H1 (cell line): ENCODE measurements around the gene ZDHHC24. TPM values are rescaled to one million over a fixed set of nuclear protein-coding genes. Genes with fewer than 3 reads are reported as not detected.

Experiments used
- CTCF ChIA-PET: fragments of 300-600 bp; sonication (Branson Sonifier 250); formaldehyde crosslinking; loops from one replicate; lab custom pipeline; 2021; ENCODE audit not compliant: partially characterized antibody; lab: Charles Lee
- POLR2A ChIA-PET: fragments of 300-600 bp; sonication (Branson Sonifier 250); formaldehyde crosslinking; loops from one replicate; lab custom pipeline; 2021; ENCODE audit warnings: inconsistent platforms; ENCODE audit not compliant: partially characterized antibody; lab: Charles Lee
- DNase-seq, 2 experiments: peaks; one replicate each; pipeline versions ENCODE4 v3.0.0 to v3.0.0-alpha.2; 2010 to 2022; ENCODE audit warnings: low spot score in 2 of 2, low read depth in 1 of 2, mixed read lengths in 1 of 2
- FAIRE-seq: peaks from 2 replicates; lab custom pipeline; 2011; peaks lifted over from hg19 to GRCh38; lab: Jason Lieb, UNC
- H2AFZ ChIP-seq: 2 replicates; pipeline ENCODE4 v1.8.1; 2012; ENCODE audit warnings: low read length, inconsistent platforms
- H2AK5ac ChIP-seq: 2 replicates; pipeline ENCODE4 v1.6.1; 2013; ENCODE audit warnings: low read depth, low read length
- H2BK120ac ChIP-seq: replicated peaks from 2 replicates; pipeline ENCODE3; 2013; ENCODE audit warnings: low read depth, low read length, inconsistent platforms
- H2BK12ac ChIP-seq: 2 replicates; pipeline ENCODE4 v1.6.1; 2013; ENCODE audit warnings: low read depth, low read length
- H2BK15ac ChIP-seq: 2 replicates; pipeline ENCODE4 v1.6.1; 2013; ENCODE audit warnings: low read length
- H2BK20ac ChIP-seq: 2 replicates; pipeline ENCODE4 v1.6.1; 2013; ENCODE audit warnings: low read length
- H2BK5ac ChIP-seq: 2 replicates; pipeline ENCODE4 v1.6.1; 2013; ENCODE audit warnings: low read depth, low read length
- H3K14ac ChIP-seq: 2 replicates; pipeline ENCODE4 v1.6.1; 2013; ENCODE audit warnings: inconsistent platforms; ENCODE audit not compliant: insufficient read length
- H3K18ac ChIP-seq: 2 replicates; pipeline ENCODE4 v1.6.1; 2013; ENCODE audit warnings: low read length; ENCODE audit errors: extremely low read depth
- H3K23ac ChIP-seq: 2 replicates; pipeline ENCODE4 v1.6.1; 2013; ENCODE audit warnings: inconsistent platforms; ENCODE audit not compliant: insufficient read length
- H3K23me2 ChIP-seq: 2 replicates; pipeline ENCODE4 v1.6.1; 2013; ENCODE audit warnings: low read depth, low read length
- H3K27ac ChIP-seq: 2 replicates; pipeline ENCODE4 v1.6.1; 2011; ENCODE audit warnings: low read depth, low read length, inconsistent platforms
- H3K27me3 ChIP-seq, 4 experiments: replicated peaks in 1 of 4; 1 replicate in 1 of 4; 2 replicates in 3 of 4; pipeline versions ENCODE4 v1.6.1 to v1.8.1; 2011 to 2013; ENCODE audit warnings: low read length in 3 of 4, mild to moderate bottlenecking in 3 of 4, inconsistent platforms in 2 of 4, mixed read lengths in 2 of 4, moderate library complexity in 1 of 4; ENCODE audit not compliant: control insufficient read depth in 3 of 4, insufficient read depth in 3 of 4; ENCODE audit errors: extremely low read depth in 1 of 4
- H3K36me3 ChIP-seq, 4 experiments: 2 replicates each; pipeline versions ENCODE4 v1.6.1 to v1.8.1; 2011 to 2013; ENCODE audit warnings: mild to moderate bottlenecking in 4 of 4, low read length in 3 of 4, moderate library complexity in 2 of 4, control low read depth in 1 of 4, inconsistent platforms in 1 of 4; ENCODE audit not compliant: insufficient read depth in 4 of 4, control insufficient read depth in 2 of 4
- H3K4ac ChIP-seq: replicated peaks from 2 replicates; pipeline ENCODE3; 2013; ENCODE audit warnings: low read length, low read depth, mixed read lengths, inconsistent platforms; ENCODE audit not compliant: insufficient read length
- H3K4me1 ChIP-seq, 4 experiments: replicated peaks in 1 of 4; 1 replicate in 1 of 4; 2 replicates in 3 of 4; pipeline versions ENCODE4 v1.6.1 to v1.8.1; 2011 to 2013; ENCODE audit warnings: low read length in 3 of 4, inconsistent platforms in 2 of 4, mixed read lengths in 1 of 4; ENCODE audit not compliant: insufficient read depth in 4 of 4, control insufficient read depth in 3 of 4
- H3K4me2 ChIP-seq, 2 experiments: 2 replicates each; pipeline versions ENCODE4 v1.6.1 to v1.8.1; 2011 to 2013; ENCODE audit warnings: low read depth in 2 of 2, low read length in 2 of 2, control low read depth in 1 of 2, inconsistent platforms in 1 of 2, mild to moderate bottlenecking in 1 of 2; ENCODE audit not compliant: insufficient read depth in 1 of 2
- H3K4me3 ChIP-seq, 4 experiments: fragments of 200-600, 300-600 bp in 1 of 4; sonication (generic), shearing (Covaris generic), sonication (Bioruptor Twin) in 1 of 4; 2 replicates each; pipeline versions ENCODE4 v1.5.1 to v1.8.1; 2011 to 2016; ENCODE audit warnings: low read length in 4 of 4, low read depth in 3 of 4, control low read depth in 2 of 4, inconsistent platforms in 2 of 4, mild to moderate bottlenecking in 2 of 4, mixed read lengths in 1 of 4, moderate library complexity in 1 of 4; ENCODE audit not compliant: insufficient read depth in 2 of 4; ENCODE audit errors: extremely low read depth in 1 of 4
- H3K56ac ChIP-seq: replicated peaks from 2 replicates; pipeline ENCODE3; 2013; ENCODE audit warnings: low read depth, mild to moderate bottlenecking, mixed read lengths, low read length, inconsistent platforms; ENCODE audit not compliant: insufficient read length
- H3K79me1 ChIP-seq: 2 replicates; pipeline ENCODE4 v1.6.1; 2013; ENCODE audit warnings: low read depth, low read length, control low read depth
- H3K79me2 ChIP-seq, 2 experiments: 2 replicates each; pipeline versions ENCODE4 v1.6.1 to v1.8.1; 2012 to 2013; ENCODE audit warnings: low read length in 2 of 2, mild to moderate bottlenecking in 2 of 2, inconsistent platforms in 1 of 2; ENCODE audit not compliant: insufficient read depth in 2 of 2, control insufficient read depth in 1 of 2
- H3K9ac ChIP-seq, 4 experiments: replicated peaks in 1 of 4; 1 replicate in 1 of 4; 2 replicates in 3 of 4; pipeline versions ENCODE4 v1.6.1 to v1.8.1; 2011 to 2013; ENCODE audit warnings: low read depth in 3 of 4, low read length in 3 of 4, control low read depth in 2 of 4, mild to moderate bottlenecking in 2 of 4, moderate library complexity in 2 of 4, inconsistent platforms in 1 of 4; ENCODE audit errors: extremely low read depth in 1 of 4
- H3K9me3 ChIP-seq, 2 experiments: 2 replicates each; pipeline versions ENCODE4 v1.6.1 to v1.8.1; 2012 to 2013; ENCODE audit warnings: mild to moderate bottlenecking in 2 of 2, moderate library complexity in 2 of 2, control low read depth in 1 of 2, inconsistent platforms in 1 of 2, low read depth in 1 of 2, low read length in 1 of 2, mixed read lengths in 1 of 2; ENCODE audit not compliant: insufficient read depth in 2 of 2
- H4K20me1 ChIP-seq, 2 experiments: replicated peaks in 1 of 2; 2 replicates each; pipeline versions ENCODE3 to v1.8.1; 2011 to 2013; ENCODE audit warnings: inconsistent platforms in 2 of 2, low read length in 2 of 2, mild to moderate bottlenecking in 1 of 2; ENCODE audit not compliant: insufficient read depth in 2 of 2, control insufficient read depth in 1 of 2
- H4K5ac ChIP-seq: 2 replicates; pipeline ENCODE4 v1.6.1; 2013; ENCODE audit warnings: low read length, low read depth, mixed read lengths, inconsistent platforms; ENCODE audit not compliant: insufficient read length
- H4K8ac ChIP-seq: 2 replicates; pipeline ENCODE4 v1.8.0; 2013; ENCODE audit warnings: mild to moderate bottlenecking, moderate library complexity, low read length, inconsistent platforms; ENCODE audit not compliant: insufficient read depth; ENCODE audit errors: extremely low read depth
- H4K91ac ChIP-seq: replicated peaks from 2 replicates; pipeline ENCODE3; 2013; ENCODE audit warnings: low read length, mixed read lengths, inconsistent platforms; ENCODE audit not compliant: insufficient read length
- GTF2F1 ChIP-seq: IDR thresholded peaks from 2 replicates; pipeline ENCODE4 v1.6.1; 2012; ENCODE audit warnings: low read depth, low read length, improper control_type of control experiment, borderline replicate concordance
- MAFK ChIP-seq: IDR thresholded peaks from 2 replicates; pipeline ENCODE4 v1.6.1; 2012; ENCODE audit warnings: low read depth, mild to moderate bottlenecking, improper control_type of control experiment, low read length
- SIX5 ChIP-seq: IDR thresholded peaks from 2 replicates; pipeline ENCODE4 v1.6.1; 2011; ENCODE audit warnings: mild to moderate bottlenecking, low read depth, low read length
- SP4 ChIP-seq: IDR thresholded peaks from 2 replicates; pipeline ENCODE4 v1.6.1; 2012; ENCODE audit warnings: low read length, inconsistent platforms
- TAF1 ChIP-seq: IDR thresholded peaks from 2 replicates; pipeline ENCODE4 v1.6.1; 2011; ENCODE audit warnings: mild to moderate bottlenecking, low read depth, low read length
- WGBS, 2 experiments: shearing (Covaris generic) in 1 of 2; methylation state at CpG; one replicate each; pipeline versions ENCODE4 v1.1.6 to v1.1.7; 2013 to 2015; ENCODE audit warnings: low lambda C conversion rate in 2 of 2, mixed read lengths in 2 of 2, inconsistent platforms in 1 of 2, low coverage in 1 of 2, missing lambda C conversion rate in 1 of 2; ENCODE audit not compliant: insufficient replicate concordance in 2 of 2, insufficient coverage in 1 of 2, insufficient read length in 1 of 2; ENCODE audit errors: extremely low coverage in 1 of 2, missing lambda C conversion rate in 1 of 2; 5-methylcytosine and 5-hydroxymethylcytosine counted together
- polyA plus RNA-seq, 7 experiments: library from polyadenylated mRNA; depleted of rRNA in 3 of 7; stranded (reverse) in 5 of 7; unstranded in 2 of 7; fragments of >200 nt in 5 of 7; fragments of 200-250 nt in 2 of 7; gene quantifications; 1 replicate in 5 of 7; 2 replicates in 1 of 7; 4 replicates in 1 of 7; pipeline versions ENCODE4 v1.2.1 to v1.2.3, GENCODE V29; 2011 to 2013; ENCODE audit warnings: missing spikeins in 2 of 7, mixed read lengths in 2 of 7
- total RNA-seq: library from RNA; stranded (reverse); fragmentation: NEBNext Ultra II Directional; extraction: Animal tissue kit (Norgen Biotek cat#: 25700); gene quantifications from 2 replicates; pipeline ENCODE4 v1.2.1, GENCODE V29; 2021

ZDHHC24 gene
- total and polyA plus RNA-seq, 2 of the 8 experiments (the other 6 are each of a cell fraction or from before 2014, with no cell fraction given): 8.4 to 9.7 TPM

GRCh38 chr11:66547662-66548009 lies 1.8 kb upstream of the ZDHHC24 start:
- H2AK5ac ChIP-seq: no peak overlapping the region
- H4K91ac ChIP-seq: no peak overlapping the region
- no peak overlapping the region for H3K14ac ChIP-seq
- H2AFZ ChIP-seq: no peak overlapping the region
- H3K18ac ChIP-seq: no peak overlapping the region; the same call in 1 of the 2 replicates
- H3K27me3 ChIP-seq: no peaks in the 10 kb centered on the region
- ChIA-PET CTCF (interaction anchor here (0.8 to 2.4 kb wide), 5 partner anchors 15 to 114 kb away, joined by 3 to 6 read pairs (median 5); no protein-coding TSS in a partner anchor), POLR2A (interaction anchor here (1.2 to 7.9 kb wide), 9 partner anchors 9 to 130 kb away, joined by 3 to 54 read pairs (median 13); partner anchors contain the start of genes RBM14, RBM4 and RBM4B)
- H3K9me3 ChIP-seq: no peaks in the 10 kb centered on the region
- H3K27ac ChIP-seq: no peak overlapping the region
- H3K9ac ChIP-seq: no peak overlapping the region
- H3K23ac ChIP-seq: no peak overlapping the region
- peak overlapping the region; percentile 24; the same call in 1 of the 2 replicates for H2BK5ac ChIP-seq
- TF ChIP-seq GTF2F1 (no peak), SP4 (0 out of 2 replicates have a peak, but pooled peaks have one; percentile 18), MAFK (peak; percentile 79; the same call in 1 of the 2 replicates), SIX5 (peak; percentile 18; the same call in 1 of the 2 replicates), TAF1 (no peak)
- peak overlapping the region; percentile 9; the same call in 1 of the 2 replicates for H4K8ac ChIP-seq
- H3K36me3 ChIP-seq: peaks cover 0 to 4% (median 0%) of the 10 kb centered on the region in 4 experiments; a peak in 1 of 8 replicates
- peak overlapping the region; percentile 71 to 84 (median 79); a peak in 7 of 8 replicates for H3K4me3 ChIP-seq
- H2BK20ac ChIP-seq: no peak overlapping the region
- H3K56ac ChIP-seq: no peak overlapping the region
- no peak overlapping the region for H4K5ac ChIP-seq
- FAIRE-seq (no peak), DNase-seq (no peak)
- H3K4ac ChIP-seq: no peak overlapping the region
- H4K20me1 ChIP-seq: peaks cover 0 to 2% of the 10 kb centered on the region in 2 experiments
- 22% methylated on average over 5 of the region's 5 CpGs; no CpG with 5 or more reads in 1 of the 2 experiments for WGBS, 2 experiments
- no peaks in the 10 kb centered on the region; a peak in 1 of 4 replicates for H3K79me2 ChIP-seq
- peaks cover 0 to 17% (median 11%) of the 10 kb centered on the region in 4 experiments; a peak in 6 of 7 replicates for H3K4me1 ChIP-seq
- 0 out of 2 replicates have a peak overlapping the region, but pooled peaks have one; percentile 46 for H2BK15ac ChIP-seq
- peak overlapping the region; percentile 50 to 72 for H3K4me2 ChIP-seq
- peaks cover 5% of the 10 kb centered on the region; the same call in 1 of the 2 replicates for H3K79me1 ChIP-seq
- H3K23me2 ChIP-seq: peaks cover 3% of the 10 kb centered on the region; the same call in 1 of the 2 replicates
- H2BK120ac ChIP-seq: no peak overlapping the region
- H2BK12ac ChIP-seq: no peak overlapping the region
